GM12878 (cell line): ENCODE data around the gene PNMA8C.

Experiments used
- CTCF ChIP-seq, 3 experiments: IDR thresholded peaks in 2 of 3; conservative IDR thresholded peaks in 1 of 3; 2 replicates each; pipeline ENCODE4 v1.5.1; 2011; ENCODE audit warnings: low read depth in 3 of 3, low read length in 3 of 3, mild to moderate bottlenecking in 3 of 3, control low read depth in 2 of 3, moderate library complexity in 2 of 3, inconsistent platforms in 1 of 3, mixed read lengths in 1 of 3; ENCODE audit not compliant: control insufficient read depth in 2 of 3, insufficient read depth in 1 of 3; ENCODE audit errors: extremely low read depth in 1 of 3
- MAX ChIP-seq: IDR thresholded peaks from 2 replicates; pipeline ENCODE4 v1.6.1; 2012; ENCODE audit warnings: low read depth, low read length, improper control_type of control experiment
- POLR2AphosphoS5 ChIP-seq: IDR thresholded peaks from 2 replicates; pipeline ENCODE4 v1.6.1; 2011; ENCODE audit warnings: mild to moderate bottlenecking, low read length, inconsistent platforms
- WRNIP1 ChIP-seq: IDR thresholded peaks from 2 replicates; pipeline ENCODE4 v1.6.1; 2011; ENCODE audit warnings: low read depth, low read length, improper control_type of control experiment, borderline replicate concordance
- ZNF217 ChIP-seq: fragments of 450-650 bp; IDR thresholded peaks from 2 replicates; pipeline ENCODE4 v1.6.1; 2017; ENCODE audit warnings: antibody characterized with exemption, mild to moderate bottlenecking
- ZNF274 ChIP-seq: IDR thresholded peaks from one replicate; pipeline ENCODE4 v1.8.0; 2011; ENCODE audit not compliant: insufficient read length, insufficient read depth
- ZSCAN29 ChIP-seq: fragments of 450-650 bp; IDR thresholded peaks from 2 replicates; pipeline ENCODE4 v1.6.1; 2017; ENCODE audit warnings: mild to moderate bottlenecking, moderate library complexity

GRCh38 chr19:46435009-46435408 is 6.3 kb upstream of the PNMA8C start:
- TF ChIP-seq ZSCAN29 (no peak), CTCF (IDR thresholded peaks at IDR 0.05 in 2 of 3, conservative IDR thresholded peaks at IDR 0.05 in 1 of 3; ENCODE audit: control insufficient read depth in 2 of 3, extremely low read depth in 1 of 3, insufficient read depth in 1 of 3, low read depth in 3 of 3, low read length in 3 of 3) (no peak), WRNIP1 (no peak), ZNF274 (no peak), POLR2AphosphoS5 (no peak), MAX (no peak), ZNF217 (no peak)
